Measurements from ENCODE around the gene NTM.

The NTM gene

DNA sequence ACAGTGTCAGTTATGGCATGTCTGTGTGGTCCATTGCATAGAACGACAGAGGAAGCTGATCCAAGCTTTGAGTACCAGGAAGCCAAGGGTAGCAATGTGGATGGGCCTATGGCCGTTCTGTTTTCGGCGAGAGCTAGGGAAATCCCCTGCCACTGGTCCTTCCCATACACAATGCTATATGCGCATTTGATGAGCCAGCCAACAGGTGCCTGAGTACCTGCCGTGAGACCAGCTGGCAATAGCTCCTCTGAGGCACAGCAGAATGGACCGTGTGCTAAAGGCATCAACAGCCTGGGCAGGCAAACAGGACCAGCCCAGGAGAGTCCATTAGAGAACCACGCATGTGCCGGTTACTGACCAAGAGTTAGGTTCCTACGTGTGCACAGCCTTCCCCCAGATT, 753.0 kb downstream of the NTM start:
- Mint-ChIP-seq H3K27ac (ENCODE audit: low read depth) (no peak overlapping the region), H3K9me3 (no peaks in the 10 kb centered on the region), H3K27me3 (no peaks in the 10 kb centered on the region), H3K36me3 (ENCODE audit: insufficient read depth) (no peaks in the 10 kb centered on the region), H3K4me3 (no peak overlapping the region), H3K4me1 (no peaks in the 10 kb centered on the region)
- no peak for ATAC-seq (replicated peaks; ENCODE audit: extremely low read depth, poor library complexity, severe bottlenecking)
- no peak for DNase-seq (ENCODE audit: low spot score in 2 of 2)

DNA sequence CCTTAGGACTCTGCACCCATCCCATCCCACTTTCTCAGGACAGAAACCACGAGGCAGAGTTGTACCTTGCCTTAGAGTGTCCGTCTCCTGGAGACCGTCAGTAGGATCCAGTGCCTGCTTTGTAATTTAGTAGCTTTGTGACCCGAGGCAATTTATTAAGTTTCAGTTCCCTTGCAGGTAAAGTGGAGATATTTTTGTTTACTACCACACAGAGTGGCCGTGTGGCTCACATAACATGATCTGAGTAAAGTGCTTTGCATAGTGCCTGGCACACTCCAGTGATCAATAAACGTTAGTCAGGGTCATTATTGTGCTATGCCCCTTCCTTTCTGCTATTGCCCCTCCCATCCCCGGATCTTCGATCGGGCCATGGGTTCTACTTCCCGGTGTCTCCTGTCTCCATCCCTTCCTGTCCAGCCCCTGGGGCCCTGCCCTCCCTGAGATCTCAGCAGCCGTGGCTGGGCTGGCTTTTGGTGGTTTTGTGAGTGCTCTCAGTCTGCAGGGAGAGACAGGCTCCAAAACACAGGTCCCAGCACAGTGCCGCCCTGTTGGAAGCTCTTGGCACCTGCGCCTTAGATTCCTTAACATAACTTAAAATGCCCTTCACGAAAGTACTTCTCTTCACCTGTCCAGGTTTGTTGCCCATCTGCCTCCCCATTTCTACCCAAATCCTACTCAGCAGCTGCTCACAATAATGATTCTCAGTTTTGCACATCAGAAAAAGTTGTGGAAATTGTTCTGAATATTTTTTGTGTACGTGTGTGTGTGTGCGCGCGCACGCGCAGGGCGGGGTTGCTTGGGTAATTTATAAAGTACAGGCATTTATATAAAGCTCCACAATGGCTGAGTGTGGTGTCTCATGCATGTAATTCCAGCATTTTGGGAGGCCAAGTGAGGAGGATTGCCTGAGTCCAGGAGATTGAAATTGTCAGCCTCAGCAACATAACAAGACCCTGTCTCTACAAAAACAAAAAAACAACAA, 753.7 kb downstream of the NTM start:
- Mint-ChIP-seq H3K27me3 (no peaks in the 10 kb centered on the region), H3K27ac (ENCODE audit: low read depth) (no peak overlapping the region), H3K9me3 (no peaks in the 10 kb centered on the region), H3K4me3 (no peak overlapping the region), H3K36me3 (ENCODE audit: insufficient read depth) (no peaks in the 10 kb centered on the region), H3K4me1 (no peaks in the 10 kb centered on the region)
- ATAC-seq (replicated peaks; ENCODE audit: extremely low read depth, poor library complexity, severe bottlenecking) (no peak), DNase-seq (ENCODE audit: low spot score in 2 of 2) (no peak)

DNA sequence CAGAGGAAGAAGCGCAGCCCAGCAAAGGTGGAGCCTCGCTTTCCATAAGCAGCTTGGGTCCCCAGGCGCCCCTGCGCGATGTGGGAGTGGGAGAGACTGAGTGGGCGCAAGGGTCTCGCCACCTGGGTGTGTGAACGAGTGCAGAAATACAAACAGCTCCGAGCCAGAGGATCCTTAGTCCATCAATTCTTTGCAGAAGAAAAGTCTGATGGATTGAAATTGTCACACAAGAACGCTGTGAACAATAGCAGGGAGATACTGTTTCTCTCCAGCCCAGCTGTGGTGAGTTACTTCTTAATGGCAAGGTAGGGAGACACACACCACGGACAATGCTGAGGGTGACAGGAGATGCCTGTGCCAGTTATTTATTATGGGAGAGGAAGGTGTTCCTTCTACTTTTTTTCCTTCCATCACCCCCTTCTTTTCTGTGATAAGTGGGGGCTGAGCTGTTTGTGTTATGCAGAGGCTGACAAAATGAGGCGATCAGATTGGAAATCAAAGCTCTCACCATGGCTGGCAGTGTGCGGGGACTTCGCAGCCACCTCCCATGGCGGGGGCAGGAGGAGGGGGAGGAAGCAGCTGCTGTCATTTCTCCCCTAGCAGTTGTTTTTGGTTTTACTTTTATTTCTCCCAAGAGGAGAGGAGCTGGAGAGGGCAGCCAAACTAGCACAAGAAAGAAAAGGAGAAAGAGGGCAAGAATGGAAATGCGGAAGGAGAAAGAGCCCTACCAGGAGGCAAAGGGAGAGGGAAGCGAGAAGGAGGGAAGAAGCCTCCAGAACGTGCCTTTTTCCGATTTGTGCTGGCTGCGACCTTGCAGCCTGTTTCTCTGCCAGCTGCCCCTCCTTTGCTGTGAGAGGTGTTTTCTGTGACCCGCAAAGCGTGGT, 755.8 kb downstream of the NTM start:
- Mint-ChIP-seq H3K27ac (ENCODE audit: low read depth) (no peak overlapping the region), H3K36me3 (ENCODE audit: insufficient read depth) (no peaks in the 10 kb centered on the region), H3K4me1 (no peaks in the 10 kb centered on the region), H3K27me3 (no peaks in the 10 kb centered on the region), H3K4me3 (no peak overlapping the region), H3K9me3 (no peaks in the 10 kb centered on the region)
- DNase-seq (ENCODE audit: low spot score in 2 of 2) (no peak), ATAC-seq (replicated peaks; ENCODE audit: extremely low read depth, poor library complexity, severe bottlenecking) (peak; percentile 40)

DNA sequence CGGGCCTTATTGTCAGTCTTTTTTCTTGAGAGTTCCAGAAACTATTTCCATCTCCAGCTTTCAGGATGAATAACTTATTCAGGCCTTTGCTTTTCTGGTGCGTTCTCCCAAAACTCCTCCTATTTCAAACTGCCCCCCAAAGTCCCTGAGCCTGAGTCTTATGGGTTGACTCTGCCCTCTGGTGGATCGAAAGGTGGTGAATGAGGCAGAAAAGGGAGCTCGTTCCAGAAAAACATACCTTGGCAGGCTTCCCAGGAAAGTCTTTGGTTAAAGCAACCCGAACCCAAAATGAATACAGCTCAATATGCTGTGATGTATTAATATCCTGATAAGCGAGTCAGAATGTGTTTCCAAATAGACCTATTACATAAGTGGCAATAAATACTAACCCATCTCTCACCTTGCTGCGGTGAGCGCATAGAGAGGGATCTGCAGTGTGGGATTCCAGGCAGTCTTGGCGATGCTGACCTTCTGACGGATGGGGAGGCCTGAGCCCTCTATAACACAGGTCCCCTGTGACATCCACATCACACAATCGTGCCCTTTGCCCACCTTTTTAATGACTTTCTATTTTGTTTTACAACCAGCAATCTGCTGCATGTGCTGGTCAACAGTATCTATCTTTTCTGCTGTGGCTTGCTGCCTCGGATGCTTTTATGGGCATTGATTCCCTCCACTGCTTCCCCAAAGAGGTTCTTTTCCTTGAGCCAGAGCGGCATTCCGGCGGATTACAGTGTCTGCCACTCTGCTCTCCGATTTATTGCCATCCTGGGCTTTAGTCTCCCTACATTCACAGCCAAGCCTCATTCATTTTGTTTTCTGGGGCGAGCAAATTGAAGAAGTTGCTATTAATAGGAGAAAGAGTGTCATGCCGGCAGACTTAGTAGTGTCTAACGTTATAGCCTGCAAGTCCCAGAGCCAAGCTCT, 756.8 kb downstream of the NTM start:
- DNase-seq (ENCODE audit: low spot score in 2 of 2) = no peak

DNA sequence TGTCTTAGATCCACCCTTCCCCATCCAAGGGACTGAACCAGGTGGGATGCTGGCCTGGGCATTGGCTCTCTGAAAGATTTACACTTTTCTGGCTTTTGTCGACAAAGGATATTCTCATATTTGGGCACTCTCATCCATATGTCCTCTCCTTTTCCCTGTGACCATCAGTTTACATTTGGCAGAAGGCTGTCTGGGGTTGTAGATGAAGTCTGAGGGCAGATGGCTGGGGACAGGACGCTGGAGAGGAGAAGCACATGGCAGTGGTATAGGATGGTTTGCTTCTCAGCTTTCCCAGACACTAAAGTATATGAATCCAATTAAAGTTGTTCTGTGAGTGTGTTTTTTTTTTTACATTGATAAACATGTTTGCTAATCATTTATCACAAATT, 757.5 kb downstream of the NTM start:
- no peak for DNase-seq (ENCODE audit: low spot score in 2 of 2)
- Mint-ChIP-seq H3K36me3 (ENCODE audit: insufficient read depth) (no peaks in the 10 kb centered on the region), H3K27ac (ENCODE audit: low read depth) (no peak overlapping the region), H3K4me1 (no peaks in the 10 kb centered on the region), H3K9me3 (no peaks in the 10 kb centered on the region), H3K4me3 (no peak overlapping the region), H3K27me3 (no peaks in the 10 kb centered on the region)
- no peak for ATAC-seq (replicated peaks; ENCODE audit: extremely low read depth, poor library complexity, severe bottlenecking)

More for the DNA sequence above, 756.8 kb downstream of the NTM start:
- H3K27ac Mint-ChIP-seq (ENCODE audit: low read depth) = no peak overlapping the region
- no peaks in the 10 kb centered on the region for H3K4me1 Mint-ChIP-seq
- no peaks in the 10 kb centered on the region for H3K27me3 Mint-ChIP-seq
- ATAC-seq (replicated peaks; ENCODE audit: extremely low read depth, poor library complexity, severe bottlenecking) = no peak
- H3K9me3 Mint-ChIP-seq = no peaks in the 10 kb centered on the region
- no peak overlapping the region for H3K4me3 Mint-ChIP-seq
- H3K36me3 Mint-ChIP-seq (ENCODE audit: insufficient read depth) = no peaks in the 10 kb centered on the region

DNA sequence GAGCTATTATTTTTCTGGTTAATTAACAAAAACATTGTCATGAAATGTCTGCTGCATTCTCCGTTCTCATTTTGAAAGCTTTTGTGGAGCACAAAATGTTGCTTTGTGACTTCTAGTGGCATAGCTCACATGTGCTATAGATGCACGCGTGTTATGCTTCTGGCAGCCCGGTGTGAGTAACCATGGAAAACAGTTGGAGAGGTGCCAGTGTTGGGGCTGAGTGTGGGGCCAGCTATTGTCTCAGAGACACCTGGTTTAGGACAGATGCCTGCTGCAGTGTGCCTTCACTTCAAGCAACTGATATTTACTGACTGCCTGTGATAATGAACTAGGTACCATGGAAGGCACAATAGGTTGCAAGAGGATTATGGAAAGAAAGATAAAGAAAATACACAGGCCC, 760.6 kb downstream of the NTM start:
- no peak overlapping the region for H3K27ac Mint-ChIP-seq (ENCODE audit: low read depth)
- no peak overlapping the region for H3K4me3 Mint-ChIP-seq
- ATAC-seq (replicated peaks; ENCODE audit: extremely low read depth, poor library complexity, severe bottlenecking) (no peak), DNase-seq (ENCODE audit: low spot score in 2 of 2) (no peak)
- H3K9me3 Mint-ChIP-seq = no peaks in the 10 kb centered on the region
- H3K27me3 Mint-ChIP-seq = no peaks in the 10 kb centered on the region
- no peaks in the 10 kb centered on the region for H3K36me3 Mint-ChIP-seq (ENCODE audit: insufficient read depth)
- no peaks in the 10 kb centered on the region for H3K4me1 Mint-ChIP-seq

DNA sequence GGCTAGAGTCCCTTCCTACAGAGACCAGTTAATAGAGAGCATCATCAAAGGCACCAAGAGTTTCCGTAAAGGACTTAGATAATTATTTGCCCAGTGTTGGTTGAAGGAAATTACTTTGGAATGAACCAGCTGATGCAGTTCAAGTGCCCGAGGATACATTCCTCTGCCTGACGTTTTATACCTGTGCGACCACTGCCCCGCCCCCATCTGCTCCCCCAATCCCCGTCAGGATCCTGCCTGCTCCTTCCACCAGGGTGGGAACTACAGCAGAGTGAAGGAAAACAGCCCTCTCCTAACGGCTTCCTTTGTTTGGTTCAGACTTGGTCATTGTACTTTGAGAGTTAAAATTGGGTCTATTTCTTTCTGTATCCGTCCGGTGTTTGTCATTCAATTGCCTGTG, 761.5 kb downstream of the NTM start:
- Mint-ChIP-seq H3K36me3 (ENCODE audit: insufficient read depth) (no peaks in the 10 kb centered on the region), H3K9me3 (no peaks in the 10 kb centered on the region), H3K4me3 (no peak overlapping the region), H3K4me1 (no peaks in the 10 kb centered on the region), H3K27ac (ENCODE audit: low read depth) (no peak overlapping the region), H3K27me3 (no peaks in the 10 kb centered on the region)
- DNase-seq (ENCODE audit: low spot score in 2 of 2) (no peak), ATAC-seq (replicated peaks; ENCODE audit: extremely low read depth, poor library complexity, severe bottlenecking) (no peak)

DNA sequence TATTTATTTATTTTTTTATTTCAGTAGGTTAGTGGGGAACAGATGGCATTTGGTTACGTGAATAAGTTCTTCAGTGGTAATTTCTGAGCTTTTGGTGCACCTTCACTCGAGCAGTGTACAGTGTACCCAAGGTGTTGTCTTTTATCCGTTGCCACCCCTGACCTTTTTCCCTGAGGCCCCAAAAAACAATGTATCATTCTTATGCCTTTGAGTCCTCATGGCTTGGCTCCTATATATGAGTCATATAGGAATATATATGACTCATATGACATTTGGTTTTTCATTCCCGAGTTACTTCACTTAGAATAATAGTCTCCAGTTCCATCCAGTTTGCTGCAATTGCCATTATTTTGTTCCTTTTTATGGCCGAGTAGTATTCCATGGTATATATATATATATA, 763.9 kb downstream of the NTM start:
- Mint-ChIP-seq H3K4me1 (no peaks in the 10 kb centered on the region), H3K36me3 (ENCODE audit: insufficient read depth) (no peaks in the 10 kb centered on the region), H3K27ac (ENCODE audit: low read depth) (no peak overlapping the region), H3K9me3 (no peaks in the 10 kb centered on the region), H3K4me3 (no peak overlapping the region), H3K27me3 (no peaks in the 10 kb centered on the region)
- DNase-seq (ENCODE audit: low spot score in 2 of 2) = no peak
- no peak for ATAC-seq (replicated peaks; ENCODE audit: extremely low read depth, poor library complexity, severe bottlenecking)

DNA sequence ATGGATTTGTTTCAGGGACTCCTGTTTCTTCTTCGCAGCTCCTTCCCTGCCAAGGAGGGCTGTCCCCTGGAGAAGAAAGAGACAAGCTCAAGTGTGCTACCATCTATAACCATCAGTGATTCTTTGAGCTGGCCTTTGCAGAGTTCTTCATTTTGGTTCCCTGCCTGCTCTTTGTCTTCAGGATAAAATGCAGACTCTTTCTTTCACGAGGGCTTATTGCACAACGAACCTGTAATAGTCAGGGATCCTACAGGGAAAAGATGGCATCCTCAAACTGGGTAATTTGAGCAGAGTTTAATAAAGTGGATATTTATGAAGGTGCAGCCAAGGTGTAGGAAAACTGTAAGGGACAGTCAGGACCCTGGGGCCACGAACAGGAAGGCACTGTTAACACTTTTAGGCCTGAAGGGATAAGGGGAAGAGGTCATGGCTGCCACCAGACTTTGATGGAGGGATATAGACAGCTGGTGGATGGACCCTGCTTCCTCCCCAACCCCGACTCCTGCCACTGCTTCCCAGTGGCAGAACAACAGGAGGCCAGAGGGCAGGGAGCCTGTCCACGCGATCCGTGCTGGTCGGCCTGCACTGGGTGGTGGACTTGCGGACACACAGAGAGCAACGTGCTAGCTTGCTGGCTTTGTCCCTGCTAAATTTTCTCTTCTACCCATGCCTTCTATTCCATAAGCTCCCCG, 767.0 kb downstream of the NTM start:
- Mint-ChIP-seq H3K27ac (ENCODE audit: low read depth) (no peak overlapping the region), H3K36me3 (ENCODE audit: insufficient read depth) (no peaks in the 10 kb centered on the region), H3K4me3 (no peak overlapping the region), H3K27me3 (no peaks in the 10 kb centered on the region), H3K4me1 (no peaks in the 10 kb centered on the region), H3K9me3 (no peaks in the 10 kb centered on the region)
- DNase-seq (ENCODE audit: low spot score in 2 of 2) = no peak
- ATAC-seq (replicated peaks; ENCODE audit: extremely low read depth, poor library complexity, severe bottlenecking) = no peak

DNA sequence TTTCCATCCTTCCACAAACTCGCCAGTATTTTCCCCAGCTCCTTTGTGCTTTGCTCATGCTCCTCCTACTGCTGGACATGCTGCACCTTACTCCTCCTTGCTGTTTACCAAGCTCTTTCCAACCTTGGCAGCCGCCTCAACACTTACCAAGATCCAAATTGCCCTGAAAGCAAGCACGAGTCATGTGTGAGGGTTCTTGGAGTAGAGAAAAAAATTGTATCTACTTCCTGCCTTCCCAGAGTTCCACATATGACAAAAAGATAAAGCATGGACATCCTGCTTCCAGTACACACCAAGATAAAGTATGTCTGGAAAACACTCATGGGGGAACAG, 767.5 kb downstream of the NTM start:
- Mint-ChIP-seq H3K36me3 (ENCODE audit: insufficient read depth) (no peaks in the 10 kb centered on the region), H3K4me3 (no peak overlapping the region), H3K27me3 (no peaks in the 10 kb centered on the region), H3K9me3 (no peaks in the 10 kb centered on the region), H3K27ac (ENCODE audit: low read depth) (no peak overlapping the region), H3K4me1 (no peaks in the 10 kb centered on the region)
- ATAC-seq (replicated peaks; ENCODE audit: extremely low read depth, poor library complexity, severe bottlenecking) (no peak), DNase-seq (ENCODE audit: low spot score in 2 of 2) (no peak)

DNA sequence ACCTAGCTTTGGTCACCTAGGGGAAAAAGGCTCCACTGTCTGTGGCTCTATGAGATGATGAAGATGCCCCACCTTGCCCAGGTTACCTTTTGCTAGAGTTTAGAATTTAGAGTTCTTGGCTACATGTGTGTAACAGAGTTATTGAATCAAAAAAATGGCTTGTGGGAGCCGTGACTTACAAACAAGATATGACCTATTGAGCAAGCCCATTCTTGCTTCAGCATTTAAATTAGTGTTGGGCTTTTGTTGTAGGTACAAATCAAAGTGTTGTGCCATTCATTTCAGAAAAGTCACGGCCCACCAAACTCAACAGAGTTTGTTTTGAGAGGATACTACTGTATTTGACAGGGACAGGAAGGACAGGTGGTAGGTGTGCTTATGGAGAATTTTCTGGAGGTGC, 768.8 kb downstream of the NTM start:
- ATAC-seq (replicated peaks; ENCODE audit: extremely low read depth, poor library complexity, severe bottlenecking) = no peak
- Mint-ChIP-seq H3K4me1 (no peaks in the 10 kb centered on the region), H3K27ac (ENCODE audit: low read depth) (no peak overlapping the region), H3K9me3 (no peaks in the 10 kb centered on the region), H3K27me3 (no peaks in the 10 kb centered on the region), H3K36me3 (ENCODE audit: insufficient read depth) (no peaks in the 10 kb centered on the region), H3K4me3 (no peak overlapping the region)
- DNase-seq (ENCODE audit: low spot score in 2 of 2) = no peak

DNA sequence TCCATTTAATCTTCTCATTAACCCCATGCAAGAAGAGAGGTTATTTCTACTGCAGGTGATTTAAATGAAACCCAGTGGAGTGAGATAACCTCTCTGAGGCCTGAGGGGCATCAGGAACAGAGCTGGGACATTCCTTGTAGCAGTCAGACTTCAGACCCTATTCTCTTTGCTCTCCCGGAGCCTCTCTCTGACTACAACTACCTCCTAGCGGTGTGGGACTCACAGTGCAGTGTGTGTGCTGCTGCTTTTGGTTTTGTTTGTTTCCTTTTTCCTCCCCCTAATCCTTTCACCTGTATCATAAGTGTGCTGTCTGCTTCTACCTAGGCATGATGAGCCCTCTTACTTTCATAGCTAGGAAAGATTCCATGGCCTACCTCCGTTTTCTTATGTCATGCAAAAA, 769.6 kb downstream of the NTM start:
- Mint-ChIP-seq H3K27me3 (no peaks in the 10 kb centered on the region), H3K27ac (ENCODE audit: low read depth) (no peak overlapping the region), H3K4me1 (no peaks in the 10 kb centered on the region), H3K9me3 (no peaks in the 10 kb centered on the region), H3K4me3 (no peak overlapping the region), H3K36me3 (ENCODE audit: insufficient read depth) (no peaks in the 10 kb centered on the region)
- DNase-seq (ENCODE audit: low spot score in 2 of 2) (no peak), ATAC-seq (replicated peaks; ENCODE audit: extremely low read depth, poor library complexity, severe bottlenecking) (no peak)

Data from central memory CD8-positive, alpha-beta T cell (primary cell).